Femur (tissue), 1 donor: ENCODE results near the gene KCNIP1.
"Not testable (repeated sequence)": the region's sequence is repeated elsewhere in the genome, so short reads cannot be mapped to it uniquely, and the experiment has no call there.

Experiments
- DNase-seq: peaks from one replicate; pipeline ENCODE4 v3.0.0-alpha.2; 2017

KCNIP1 gene

GRCh38 chr5:170732685-170733084, 228.9 kb downstream of the KCNIP1 start:
- DNase-seq = no peak

DNA sequence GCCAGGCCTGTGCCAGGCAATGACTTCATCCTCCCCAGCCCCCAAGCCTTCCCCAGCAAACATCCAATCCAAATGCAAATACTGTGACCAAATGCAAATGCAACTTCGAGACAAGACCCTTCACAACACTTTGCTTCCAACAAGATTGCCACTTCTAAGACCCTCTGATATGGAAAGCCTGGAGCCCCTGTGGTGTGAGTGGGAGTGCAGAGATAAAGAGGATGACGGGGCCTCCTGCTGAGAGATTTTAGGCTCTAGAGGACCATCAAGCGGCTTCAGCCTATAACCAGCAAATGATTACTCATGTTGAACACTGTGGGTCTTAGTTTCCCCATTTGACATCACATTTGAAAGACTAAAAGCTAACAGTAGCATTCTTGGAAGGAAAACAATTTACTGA, 233.1 kb downstream of the KCNIP1 start:
- no peak for DNase-seq

DNA sequence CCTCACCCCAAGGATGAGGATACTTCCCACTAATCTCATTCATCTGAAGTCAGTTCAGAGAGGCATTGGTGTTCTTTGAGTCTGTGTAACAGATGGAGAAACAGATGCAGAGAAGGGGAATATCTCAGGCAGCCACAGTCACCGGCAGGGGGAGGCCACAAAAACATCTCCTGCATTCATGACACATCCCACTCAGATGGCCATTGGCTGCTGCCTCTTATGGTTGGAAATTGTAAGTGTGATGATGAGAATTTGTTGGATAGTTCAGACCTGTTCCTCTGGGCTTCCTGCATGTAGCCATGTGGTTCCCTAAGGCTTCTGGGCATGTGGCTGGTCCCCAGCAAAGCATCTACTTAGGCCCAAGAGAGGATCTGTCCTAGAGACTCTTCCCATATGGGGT, 233.8 kb downstream of the KCNIP1 start:
- no peak for DNase-seq

DNA sequence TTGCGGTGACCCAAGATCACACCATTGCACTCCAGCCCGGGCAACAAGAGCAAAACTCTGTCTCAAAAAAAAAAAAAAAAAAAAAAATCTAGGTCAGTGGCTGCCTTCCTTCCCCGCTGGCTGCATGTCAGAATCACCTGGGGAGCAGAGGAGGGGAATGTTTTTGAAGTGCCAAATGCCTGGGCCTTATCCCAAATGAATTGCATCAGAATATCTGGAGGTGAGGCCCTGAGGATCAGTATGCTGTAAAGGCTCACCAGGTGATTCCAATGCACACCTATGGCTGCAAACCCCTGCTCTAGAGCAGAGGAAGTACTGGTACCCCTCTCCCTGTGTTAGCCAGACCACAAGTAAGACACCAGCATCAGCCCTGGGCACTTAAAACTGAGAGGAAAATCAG, 235.0 kb downstream of the KCNIP1 start:
- DNase-seq = no peak

GRCh38 chr5:170739446-170739845, 235.6 kb downstream of the KCNIP1 start:
- no peak for DNase-seq

DNA sequence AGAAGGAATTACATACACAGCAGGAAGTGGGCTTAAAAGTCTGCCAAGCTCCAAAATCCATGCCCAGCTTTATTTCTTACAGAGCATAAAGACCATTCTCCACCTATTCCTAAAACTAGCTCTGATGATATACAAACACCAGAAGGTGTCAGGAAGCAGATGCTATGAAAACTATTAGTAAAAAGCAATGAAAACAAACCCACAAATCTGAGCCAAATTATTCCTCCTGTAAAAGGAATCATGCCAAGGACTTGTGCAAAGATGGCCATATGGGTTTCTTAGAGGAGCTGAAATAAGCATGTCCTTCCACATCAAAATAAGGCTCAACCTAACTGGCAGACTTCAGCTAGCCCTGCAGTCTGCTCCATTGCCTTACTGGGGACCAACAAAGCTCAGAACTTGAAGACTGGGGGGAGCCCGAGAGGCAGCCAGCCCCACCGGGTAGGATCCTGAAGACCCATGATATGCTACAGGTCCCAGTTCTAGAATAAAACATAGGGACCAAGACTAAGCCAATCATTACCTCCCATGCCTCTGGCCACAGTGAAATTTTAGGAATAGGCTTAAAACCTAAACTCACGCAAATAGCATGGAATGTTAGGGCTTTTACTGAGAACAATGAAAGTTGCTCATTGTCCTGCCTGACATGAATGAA, 236.9 kb downstream of the KCNIP1 start:
- DNase-seq = no peak

- DNase-seq = no peak
Observed at GRCh38 chr5:170741801-170742200, 238.0 kb downstream of the KCNIP1 start.

DNA sequence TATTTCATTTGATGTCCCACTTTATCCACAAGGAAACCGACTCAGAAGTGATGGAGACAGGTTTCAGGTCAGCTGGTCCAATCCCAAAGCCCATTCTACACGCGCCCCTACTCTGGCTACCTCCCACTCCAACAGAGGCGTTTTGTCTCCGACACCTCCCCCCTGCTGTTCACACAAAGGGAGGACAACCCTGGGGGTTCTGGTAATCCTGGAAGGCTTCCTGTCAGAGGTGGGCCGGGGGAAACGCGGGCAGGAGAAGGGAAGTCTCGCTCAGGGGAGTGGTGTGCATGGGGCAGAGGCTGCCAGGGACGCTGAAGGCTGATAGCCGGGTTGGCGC, 240.0 kb downstream of the KCNIP1 start:
- no peak for DNase-seq

GRCh38 chr5:170745481-170746071, 241.8 kb downstream of the KCNIP1 start:
- DNase-seq = peak; percentile 53

DNA sequence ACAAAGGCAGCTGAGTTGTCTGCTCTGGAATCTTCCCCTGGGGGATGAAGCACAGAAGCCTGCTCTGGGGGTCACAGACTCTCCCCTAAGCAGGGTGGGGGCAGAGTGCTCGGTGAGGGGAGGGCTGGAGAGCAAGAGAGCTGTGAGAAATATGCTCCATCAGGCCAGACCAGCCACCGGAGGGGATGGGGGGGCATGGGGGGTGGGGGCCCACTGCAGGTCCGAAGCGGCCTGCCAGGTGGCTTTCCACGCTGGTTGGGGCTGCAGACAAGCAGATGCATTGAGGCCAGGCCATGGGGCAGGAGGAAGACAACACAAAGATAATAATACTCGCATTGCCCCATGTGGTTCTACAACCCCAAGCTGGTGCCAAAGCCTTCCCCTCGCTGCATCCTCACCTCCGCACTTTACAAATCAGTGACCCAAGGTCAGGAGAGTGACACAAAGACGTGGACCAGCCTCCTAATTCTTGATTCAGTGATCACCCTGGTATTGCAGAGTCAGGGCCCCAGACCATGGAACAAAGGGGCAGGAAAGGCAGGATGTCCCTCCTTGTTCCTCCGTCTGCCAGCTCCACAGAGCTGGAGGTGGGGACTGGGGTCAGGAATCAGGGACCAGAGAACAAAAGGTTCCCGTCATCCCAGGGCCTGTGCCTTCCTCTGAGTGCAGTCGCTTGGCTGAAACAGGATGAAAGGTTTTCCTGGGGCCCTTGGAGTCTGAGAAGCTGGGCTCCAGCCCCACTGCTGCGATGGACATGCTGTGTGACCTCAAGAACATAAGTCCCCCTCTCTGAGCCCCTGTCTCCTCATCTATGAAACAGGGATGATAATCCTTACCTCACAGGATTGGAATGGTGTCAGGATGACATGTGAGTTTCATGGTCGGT, 242.5 kb downstream of the KCNIP1 start:
- DNase-seq = no peak

DNA sequence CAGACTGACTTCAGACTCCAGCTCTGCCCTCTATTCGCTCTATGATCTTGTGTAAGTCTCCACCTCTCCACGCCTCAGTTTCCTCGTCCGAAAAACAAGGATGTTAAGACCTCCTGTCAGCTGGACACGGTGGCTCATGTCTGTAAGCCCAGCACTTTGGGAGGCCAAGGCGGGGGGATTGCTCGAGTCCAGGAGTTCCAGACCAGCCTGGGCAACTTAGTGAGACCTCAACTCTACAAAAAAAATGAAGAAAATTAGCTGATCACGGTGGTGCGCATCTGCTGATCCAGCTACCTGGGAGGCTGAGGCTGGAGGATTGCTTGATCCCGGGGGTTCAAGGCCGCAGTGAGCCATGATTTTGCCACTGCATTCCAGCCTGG, 243.1 kb downstream of the KCNIP1 start:
- DNase-seq = no peak

- DNase-seq = no peak
Observed at GRCh38 chr5:170747357-170747756, 243.5 kb downstream of the KCNIP1 start.

- no peak for DNase-seq
Observed at GRCh38 chr5:170747851-170748250, 244.0 kb downstream of the KCNIP1 start.

DNA sequence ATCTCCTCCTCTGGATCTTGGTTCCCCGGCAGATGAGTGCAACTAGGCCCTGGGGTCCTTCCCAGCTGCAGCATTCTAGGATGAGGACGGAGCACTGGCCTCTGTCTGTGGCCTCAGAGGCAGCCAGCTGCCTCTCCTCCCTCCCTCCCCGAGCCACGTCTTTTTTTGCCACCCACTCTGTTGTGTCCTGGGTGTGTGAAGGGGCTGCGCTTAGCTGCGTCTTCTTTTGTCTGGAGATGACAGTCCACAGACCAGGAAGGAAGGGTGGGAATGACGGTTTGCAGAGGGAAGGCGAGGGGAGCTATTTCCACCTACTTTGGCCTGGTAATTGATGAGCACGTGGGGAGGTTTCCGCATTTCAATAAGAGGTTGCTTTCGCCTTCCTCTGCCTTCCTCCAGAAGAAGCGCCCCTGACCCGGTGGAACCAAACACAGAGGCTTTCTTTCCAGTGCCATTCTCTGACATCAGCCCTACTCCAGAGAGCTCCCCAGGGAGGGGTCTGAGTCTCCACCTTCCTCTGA, 245.2 kb downstream of the KCNIP1 start:
- peak; percentile 66 for DNase-seq

GRCh38 chr5:170749911-170750431, 246.2 kb downstream of the KCNIP1 start:
- DNase-seq = no peak

DNA sequence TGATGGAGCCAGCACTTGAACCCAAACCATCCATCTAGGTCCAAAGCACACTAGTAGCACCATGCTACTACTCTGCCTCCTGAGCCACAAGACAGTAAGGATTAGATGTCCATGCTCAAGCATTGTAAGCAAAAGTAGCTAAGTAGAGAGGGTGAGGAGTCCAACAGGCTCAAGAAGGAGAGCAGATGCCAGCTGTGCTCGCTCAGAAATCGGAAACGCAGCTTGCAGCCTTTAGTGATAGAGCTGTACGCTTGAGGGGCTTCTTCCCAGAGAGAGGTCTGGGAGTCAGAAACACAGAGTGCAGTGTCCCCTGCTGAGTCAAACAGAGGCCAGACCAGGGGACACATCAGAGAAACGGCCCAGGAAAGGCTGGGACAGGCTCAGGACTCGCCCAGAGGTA, 247.0 kb downstream of the KCNIP1 start:
- DNase-seq = no peak

GRCh38 chr5:170751631-170752030, 247.8 kb downstream of the KCNIP1 start:
- no peak for DNase-seq

DNA sequence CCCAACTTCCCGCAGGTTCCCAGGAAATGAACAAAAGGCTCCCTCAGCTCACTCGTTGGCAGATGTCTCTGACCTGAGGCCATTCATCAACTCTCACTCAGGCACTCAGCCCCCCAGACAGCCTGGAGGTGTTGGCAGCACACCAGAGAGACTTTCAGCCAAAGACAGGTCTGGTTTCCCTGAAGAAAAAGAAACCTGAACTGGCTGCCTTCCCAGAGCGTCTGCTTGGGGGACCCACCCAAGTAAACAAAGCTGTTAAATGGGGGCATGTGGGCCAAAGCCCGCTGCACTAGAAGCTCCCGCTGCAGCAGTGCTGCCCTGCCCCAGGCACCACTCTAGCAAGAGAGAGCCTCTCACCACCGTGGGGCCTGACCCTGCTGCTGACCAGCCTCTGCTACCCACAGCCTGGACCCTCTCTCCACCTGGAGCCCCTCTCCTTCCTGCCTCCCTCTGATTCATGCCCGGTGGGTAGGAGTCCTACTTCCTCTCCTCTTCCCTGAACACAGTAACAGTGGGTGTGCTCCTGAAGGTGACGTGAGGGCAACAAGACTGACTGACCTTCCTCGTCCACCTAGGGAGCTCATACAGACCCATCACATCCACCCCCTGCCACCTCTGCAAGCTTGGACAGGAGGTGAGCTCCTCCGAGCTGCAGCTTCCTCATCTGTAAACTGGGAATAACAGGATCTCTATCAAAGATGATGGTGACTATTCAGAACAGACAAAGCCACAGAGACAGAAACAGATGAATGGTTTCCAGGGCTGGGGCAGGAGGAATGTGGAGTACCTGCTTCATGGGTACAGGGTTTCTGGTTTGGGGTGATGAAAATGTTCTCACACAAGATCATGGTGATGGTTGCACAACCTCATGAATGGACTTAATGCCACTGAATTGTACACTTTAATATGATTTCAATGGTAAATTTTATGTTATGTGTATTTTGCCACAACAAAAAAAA, 248.7 kb downstream of the KCNIP1 start:
- no peak for DNase-seq

GRCh38 chr5:170753311-170753710, 249.5 kb downstream of the KCNIP1 start:
- DNase-seq = no peak

GRCh38 chr5:170754508-170754907, 250.7 kb downstream of the KCNIP1 start:
- not testable (repeated sequence) for DNase-seq

DNA sequence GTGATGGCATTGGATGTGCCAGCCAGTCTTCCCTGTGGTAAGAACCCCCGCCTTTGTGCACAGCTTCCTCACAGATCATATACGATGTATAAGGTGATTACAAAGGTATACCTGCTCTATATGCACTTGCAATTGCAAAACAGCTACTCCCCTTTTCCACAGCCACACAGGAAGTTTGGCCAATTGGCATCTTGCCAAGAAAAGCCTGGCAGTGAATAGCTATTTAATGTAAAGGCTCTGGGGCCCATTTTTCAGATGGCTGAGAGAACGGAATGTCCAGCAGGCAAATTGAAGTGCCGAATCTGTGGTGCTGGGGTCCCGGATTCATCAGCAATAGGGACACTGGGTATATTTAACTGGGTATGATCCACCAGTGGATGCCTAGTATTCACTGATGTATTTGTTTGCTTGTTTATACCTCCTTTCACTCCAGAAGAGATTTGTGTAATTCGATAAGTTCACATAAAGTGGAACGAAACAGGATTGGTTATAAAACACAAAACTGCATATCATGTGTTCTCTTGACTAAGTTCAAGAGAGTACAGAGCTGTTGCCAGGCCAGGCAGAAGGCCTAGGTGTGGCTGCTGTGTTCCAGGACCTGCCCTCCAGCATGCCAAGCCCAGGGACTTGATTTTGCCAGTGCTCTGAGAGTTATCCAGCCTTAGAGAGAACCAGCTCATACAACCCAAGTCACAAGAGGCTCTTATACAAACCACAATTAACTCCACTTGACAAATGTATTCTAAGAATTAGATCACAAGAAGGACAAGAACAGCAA, 252.0 kb downstream of the KCNIP1 start:
- no peak for DNase-seq

DNA sequence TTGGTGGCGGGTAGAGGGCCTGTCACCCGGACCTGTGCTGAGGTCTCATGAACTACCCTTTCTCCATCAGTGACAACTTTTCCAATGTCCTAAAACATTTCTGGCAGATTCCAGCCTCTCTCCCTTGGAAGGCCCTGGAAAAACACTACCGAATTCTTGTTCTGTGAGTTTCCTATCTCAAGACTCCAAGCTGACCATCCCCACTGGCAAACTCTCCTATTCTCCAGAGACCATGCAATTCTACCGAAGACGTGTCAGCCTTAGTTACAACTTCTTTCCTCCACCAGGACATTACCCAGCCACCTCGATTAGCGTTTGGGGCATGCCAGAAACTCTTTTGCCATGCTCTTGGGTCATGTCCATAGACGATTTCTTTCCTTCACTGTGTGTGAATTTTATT, 252.9 kb downstream of the KCNIP1 start:
- no peak for DNase-seq
